Parathyroid adenoma (tissue), 2 donors: ENCODE measurements around the gene RUFY3.

Experiments
- H2AFZ ChIP-seq: fragments of 300-600 bp; sonication (generic); one replicate; pipeline ENCODE4 v1.7.0; 2017; ENCODE audit warnings: antibody characterized with exemption, mild to moderate bottlenecking
- H3K27ac ChIP-seq: fragments of 300-600 bp; sonication (generic); one replicate; pipeline ENCODE4 v1.7.0; 2017
- H3K27me3 ChIP-seq: fragments of 300-600 bp; sonication (generic); one replicate; pipeline ENCODE4 v1.7.0; 2017; ENCODE audit warnings: low read length; ENCODE audit not compliant: control insufficient read depth, insufficient read depth
- H3K36me3 ChIP-seq: fragments of 300-600 bp; sonication (generic); one replicate; pipeline ENCODE4 v1.7.0; 2017; ENCODE audit warnings: low read length; ENCODE audit not compliant: control insufficient read depth, insufficient read depth
- H3K4me1 ChIP-seq: fragments of 300-600 bp; sonication (generic); one replicate; pipeline ENCODE4 v1.7.0; 2017; ENCODE audit warnings: control low read depth
- H3K4me2 ChIP-seq: fragments of 300-600 bp; sonication (generic); one replicate; pipeline ENCODE4 v1.7.0; 2017; ENCODE audit warnings: low read length
- H3K4me3 ChIP-seq: fragments of 300-600 bp; sonication (generic); one replicate; pipeline ENCODE4 v1.7.0; 2017; ENCODE audit warnings: low read depth, low read length
- H3K79me2 ChIP-seq: fragments of 300-600 bp; sonication (generic); one replicate; pipeline ENCODE4 v1.7.0; 2017; ENCODE audit warnings: control low read depth
- H3K9ac ChIP-seq: fragments of 300-600 bp; sonication (generic); one replicate; pipeline ENCODE4 v1.7.0; 2017; ENCODE audit warnings: mild to moderate bottlenecking
- H3K9me3 ChIP-seq: fragments of 300-600 bp; sonication (generic); one replicate; pipeline ENCODE4 v1.7.0; 2017; ENCODE audit warnings: low read length; ENCODE audit not compliant: control insufficient read depth
- TF ChIP-seq, protein P1 (sequence below): fragments of 300-600 bp; sonication (generic); IDR thresholded peaks from one replicate; pipeline ENCODE4 v1.7.0; 2017; ENCODE audit warnings: antibody characterized with exemption, mild to moderate bottlenecking
- donor health status: primary hyperparathyroidism.

Gene RUFY3

DNA sequence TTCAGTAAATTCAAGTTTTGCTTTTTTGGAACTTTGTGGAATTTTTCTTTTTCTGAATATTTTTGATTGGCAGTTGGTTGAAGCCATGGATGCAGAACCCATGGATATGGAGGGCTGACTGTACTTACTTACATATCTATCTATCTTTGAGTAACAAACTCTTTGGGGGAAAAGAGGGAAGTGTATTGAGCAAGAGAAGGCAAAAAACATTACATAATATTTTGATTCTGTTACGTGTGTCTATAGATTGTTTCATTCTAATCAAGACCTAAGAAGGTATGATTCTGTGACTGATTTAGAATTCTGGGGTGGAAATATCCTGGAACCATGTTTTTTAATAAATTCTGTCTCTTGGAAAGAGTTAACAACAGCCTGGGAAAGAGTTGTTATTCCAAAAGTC is 86.4 kb downstream of the RUFY3 start:
- Histone ChIP-seq H2AFZ (no peak overlapping the region), H3K27ac (no peak overlapping the region), H3K36me3 (no peaks in the 10 kb centered on the region), H3K4me1 (no peaks in the 10 kb centered on the region), H3K9ac (no peak overlapping the region), H3K4me2 (no peak overlapping the region), H3K79me2 (no peaks in the 10 kb centered on the region), H3K27me3 (no peaks in the 10 kb centered on the region), H3K4me3 (no peak overlapping the region), H3K9me3 (no peaks in the 10 kb centered on the region)
- TF ChIP-seq, protein P1, sequence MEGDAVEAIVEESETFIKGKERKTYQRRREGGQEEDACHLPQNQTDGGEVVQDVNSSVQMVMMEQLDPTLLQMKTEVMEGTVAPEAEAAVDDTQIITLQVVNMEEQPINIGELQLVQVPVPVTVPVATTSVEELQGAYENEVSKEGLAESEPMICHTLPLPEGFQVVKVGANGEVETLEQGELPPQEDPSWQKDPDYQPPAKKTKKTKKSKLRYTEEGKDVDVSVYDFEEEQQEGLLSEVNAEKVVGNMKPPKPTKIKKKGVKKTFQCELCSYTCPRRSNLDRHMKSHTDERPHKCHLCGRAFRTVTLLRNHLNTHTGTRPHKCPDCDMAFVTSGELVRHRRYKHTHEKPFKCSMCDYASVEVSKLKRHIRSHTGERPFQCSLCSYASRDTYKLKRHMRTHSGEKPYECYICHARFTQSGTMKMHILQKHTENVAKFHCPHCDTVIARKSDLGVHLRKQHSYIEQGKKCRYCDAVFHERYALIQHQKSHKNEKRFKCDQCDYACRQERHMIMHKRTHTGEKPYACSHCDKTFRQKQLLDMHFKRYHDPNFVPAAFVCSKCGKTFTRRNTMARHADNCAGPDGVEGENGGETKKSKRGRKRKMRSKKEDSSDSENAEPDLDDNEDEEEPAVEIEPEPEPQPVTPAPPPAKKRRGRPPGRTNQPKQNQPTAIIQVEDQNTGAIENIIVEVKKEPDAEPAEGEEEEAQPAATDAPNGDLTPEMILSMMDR: no peak

DNA sequence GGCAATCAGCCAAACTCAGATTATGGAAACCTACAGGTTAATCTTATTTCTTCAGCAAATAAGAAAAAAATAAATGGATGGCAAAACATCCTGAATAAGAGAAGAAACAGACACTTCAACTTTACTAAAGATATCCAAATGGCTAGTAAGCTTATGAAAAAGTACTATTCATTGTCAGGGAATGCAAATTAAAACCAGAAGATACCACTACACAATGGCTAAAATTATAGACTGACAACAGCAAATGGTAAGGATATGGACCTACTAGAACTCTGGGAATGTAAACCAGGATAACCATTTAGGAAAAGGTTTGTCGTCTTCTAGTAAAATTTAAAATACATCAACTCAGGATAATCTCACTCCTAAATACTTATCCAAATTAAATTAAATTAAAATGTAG is 93.6 kb downstream of the RUFY3 start:
- Histone ChIP-seq H3K4me1 (no peaks in the 10 kb centered on the region), H3K27me3 (no peaks in the 10 kb centered on the region), H3K36me3 (no peaks in the 10 kb centered on the region), H3K9ac (no peak overlapping the region), H3K27ac (no peak overlapping the region), H3K9me3 (no peaks in the 10 kb centered on the region), H2AFZ (no peak overlapping the region), H3K4me2 (no peak overlapping the region), H3K79me2 (no peaks in the 10 kb centered on the region), H3K4me3 (no peak overlapping the region)
- TF ChIP-seq, protein P1: no peak

DNA sequence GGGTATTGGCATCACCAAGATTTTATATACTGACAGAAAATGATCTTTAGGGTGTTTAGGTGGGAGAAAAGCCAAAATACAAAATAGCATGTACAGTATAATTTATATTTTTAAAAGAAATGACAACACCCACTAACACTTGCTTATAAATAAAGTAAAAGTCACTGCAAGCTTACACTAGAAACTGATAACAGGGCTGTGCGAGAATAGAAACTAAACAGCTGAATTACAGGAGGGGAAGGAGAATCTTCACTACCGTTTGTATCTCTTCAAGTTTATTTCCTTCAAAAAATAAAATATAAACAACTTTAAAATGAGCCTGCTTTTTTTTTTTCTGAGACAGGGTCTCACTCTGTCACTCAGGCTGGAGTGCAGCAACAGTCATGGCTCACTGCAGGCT is 95.1 kb downstream of the RUFY3 start:
- no peak overlapping the region for H3K9ac ChIP-seq
- no peaks in the 10 kb centered on the region for H3K4me1 ChIP-seq
- no peak overlapping the region for H3K27ac ChIP-seq
- no peak overlapping the region for H3K4me2 ChIP-seq
- no peaks in the 10 kb centered on the region for H3K79me2 ChIP-seq
- H3K27me3 ChIP-seq: no peaks in the 10 kb centered on the region
- H3K9me3 ChIP-seq: no peaks in the 10 kb centered on the region
- no peaks in the 10 kb centered on the region for H3K36me3 ChIP-seq
- H2AFZ ChIP-seq: no peak overlapping the region
- TF ChIP-seq, protein P1: no peak
- no peak overlapping the region for H3K4me3 ChIP-seq

DNA sequence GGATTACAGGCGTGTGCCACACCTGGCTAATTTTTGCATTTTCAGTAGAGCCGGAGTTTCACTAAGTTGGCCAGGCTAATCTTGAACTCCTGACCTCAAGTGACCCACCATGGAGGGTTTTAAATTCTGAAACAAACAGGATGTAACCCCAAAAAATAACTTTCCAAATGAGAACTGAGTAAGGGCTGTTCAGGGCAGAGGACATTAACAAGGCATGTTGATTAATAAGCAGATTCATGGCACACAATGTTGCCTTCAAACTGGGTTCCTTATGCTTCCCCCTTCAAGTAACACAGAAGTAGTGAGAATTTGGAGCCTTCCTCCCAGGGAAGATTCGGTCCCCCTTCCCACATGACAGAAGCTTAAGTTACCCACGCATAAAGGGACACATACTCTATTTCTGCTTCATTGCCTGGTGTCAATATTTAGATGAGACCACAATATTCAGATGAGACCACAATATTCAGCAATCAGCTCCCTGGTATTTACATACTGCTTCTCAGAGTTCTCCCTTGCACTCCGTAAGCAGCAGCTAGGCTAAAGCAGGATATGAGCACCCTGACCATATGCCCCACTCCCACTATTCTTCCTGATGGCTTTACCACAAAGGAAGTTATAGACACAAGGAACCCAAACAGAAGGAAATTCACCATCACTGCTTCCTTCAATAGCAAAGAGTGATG is 96.5 kb downstream of the RUFY3 start:
- Histone ChIP-seq H3K4me3 (no peak overlapping the region), H3K9me3 (no peaks in the 10 kb centered on the region), H3K27me3 (no peaks in the 10 kb centered on the region), H3K36me3 (no peaks in the 10 kb centered on the region), H2AFZ (no peak overlapping the region), H3K27ac (no peak overlapping the region), H3K4me1 (no peaks in the 10 kb centered on the region), H3K79me2 (no peaks in the 10 kb centered on the region), H3K4me2 (no peak overlapping the region), H3K9ac (no peak overlapping the region)
- TF ChIP-seq, protein P1: no peak

DNA sequence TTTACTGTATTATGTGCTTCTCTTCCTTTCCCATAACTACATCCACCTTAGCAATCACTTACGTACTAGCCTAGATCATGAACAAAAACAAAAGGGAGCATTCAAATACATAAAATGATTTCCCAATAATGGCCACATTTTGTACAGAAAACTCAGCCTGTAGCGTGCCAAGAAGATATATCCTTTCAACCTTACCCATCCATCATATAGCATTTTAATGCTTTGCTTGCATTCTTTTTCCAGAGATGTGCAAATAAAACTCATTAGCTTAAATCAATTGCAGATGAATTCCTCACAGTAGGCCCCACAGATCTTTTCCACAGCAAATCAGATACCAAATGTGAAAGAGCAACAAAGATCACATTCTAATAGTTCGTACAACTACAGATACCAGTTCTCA is 97.2 kb downstream of the RUFY3 start:
- Histone ChIP-seq H3K36me3 (no peaks in the 10 kb centered on the region), H3K79me2 (no peaks in the 10 kb centered on the region)

More for the DNA sequence above, 97.2 kb downstream of the RUFY3 start:
- H3K4me2 ChIP-seq: no peak overlapping the region
- H3K27me3 ChIP-seq: no peaks in the 10 kb centered on the region
- no peak overlapping the region for H3K9ac ChIP-seq
- H3K27ac ChIP-seq: no peak overlapping the region
- no peak overlapping the region for H2AFZ ChIP-seq
- no peaks in the 10 kb centered on the region for H3K4me1 ChIP-seq
- H3K4me3 ChIP-seq: no peak overlapping the region
- TF ChIP-seq, protein P1: no peak
- no peaks in the 10 kb centered on the region for H3K9me3 ChIP-seq
